COR-L47 (cell line): ENCODE data around the gene TMOD2.
"Not testable (repeated sequence)": the region's sequence is repeated elsewhere in the genome, so short reads cannot be mapped to it uniquely, and the experiment has no call there.

Experiments used
- DNase-seq: peaks from one replicate; lab custom pipeline; 2025; lab: John Stamatoyannopoulos, UW

TMOD2 gene

GRCh38 chr15:51774916-51775315 is 23.5 kb downstream of the TMOD2 start:
- no peak for DNase-seq

- peak; percentile 53 for DNase-seq
Observed at GRCh38 chr15:51775967-51776816, 24.8 kb downstream of the TMOD2 start.

GRCh38 chr15:51776952-51777569 is 25.7 kb downstream of the TMOD2 start:
- DNase-seq: peak; percentile 69

- DNase-seq: no peak
Observed at GRCh38 chr15:51780636-51781035, 29.2 kb downstream of the TMOD2 start.

GRCh38 chr15:51781506-51781905 is 30.1 kb downstream of the TMOD2 start:
- no peak for DNase-seq

- DNase-seq: no peak
Observed at GRCh38 chr15:51782357-51782896, 31.0 kb downstream of the TMOD2 start.

GRCh38 chr15:51783967-51784366 is 32.6 kb downstream of the TMOD2 start:
- no peak for DNase-seq

GRCh38 chr15:51787130-51787529 is 35.7 kb downstream of the TMOD2 start:
- DNase-seq: not testable (repeated sequence)

GRCh38 chr15:51792474-51792873 is 41.1 kb downstream of the TMOD2 start:
- not testable (repeated sequence) for DNase-seq

- peak; percentile 31 for DNase-seq
Observed at GRCh38 chr15:51793521-51794305, 42.3 kb downstream of the TMOD2 start.

- no peak for DNase-seq
Observed at GRCh38 chr15:51796847-51797401, 45.5 kb downstream of the TMOD2 start.

GRCh38 chr15:51798281-51798680 is 46.9 kb downstream of the TMOD2 start:
- no peak for DNase-seq

- DNase-seq: no peak
Observed at GRCh38 chr15:51799282-51800252, 48.2 kb downstream of the TMOD2 start.

- no peak for DNase-seq
Observed at GRCh38 chr15:51801391-51801835, 50.0 kb downstream of the TMOD2 start.

GRCh38 chr15:51802593-51802992 is 51.2 kb downstream of the TMOD2 start:
- no peak for DNase-seq

GRCh38 chr15:51803965-51804364 is 52.6 kb downstream of the TMOD2 start:
- no peak for DNase-seq

- no peak for DNase-seq
Observed at GRCh38 chr15:51806123-51806522, 54.7 kb downstream of the TMOD2 start.

GRCh38 chr15:51809457-51809856 is 58.1 kb downstream of the TMOD2 start:
- DNase-seq: no peak

- DNase-seq: no peak
Observed at GRCh38 chr15:51812598-51812997, 61.2 kb downstream of the TMOD2 start.

GRCh38 chr15:51814606-51815005 is 63.2 kb downstream of the TMOD2 start:
- DNase-seq: no peak

GRCh38 chr15:51816611-51817010 is 65.2 kb downstream of the TMOD2 start:
- no peak for DNase-seq
